ENCODE measurements around the gene CYB561D2. TPM values are rescaled to one million over a fixed set of nuclear protein-coding genes. Genes with fewer than 3 reads are reported as not detected.

Gene CYB561D2
- total and polyA plus RNA-seq, 2 of the 13 experiments (the other 11 are each of a cell fraction or from before 2014, with no cell fraction given), result 11.1 to 17.2 TPM

GRCh38 chr3:50319181-50319893, 31.3 kb upstream of the CYB561D2 start (continued):
- 0 out of 2 replicates have a peak, but pooled peaks have one; percentile 1 for TF ChIP-seq ZNF574 (CRISPR knock-in tag; IDR thresholded peaks at IDR 0.05)
- peak; percentile 39; the same call in 1 of the 2 replicates for TF ChIP-seq ZMYM3 (CRISPR knock-in tag; IDR thresholded peaks at IDR 0.05)
- 0 out of 2 replicates have a peak, but pooled peaks have one; percentile 22 for TF ChIP-seq POLR2AphosphoS5 (IDR thresholded peaks at IDR 0.05; ENCODE audit: low read depth, low read length)
- TF ChIP-seq ZNF549 (CRISPR knock-in tag; IDR thresholded peaks at IDR 0.05), result no peak
- TF ChIP-seq ZNF513 (CRISPR knock-in tag; conservative IDR thresholded peaks at IDR 0.05), result no peak
- TF ChIP-seq ZNF598 (CRISPR knock-in tag; IDR thresholded peaks at IDR 0.05; ENCODE audit: borderline replicate concordance), result 0 out of 2 replicates have a peak, but pooled peaks have one; percentile 34
- TF ChIP-seq ZBED4 (CRISPR knock-in tag; IDR thresholded peaks at IDR 0.05; ENCODE audit: borderline replicate concordance), result no peak
- no peak for TF ChIP-seq TCF7 (IDR thresholded peaks at IDR 0.05; ENCODE audit: low read depth)
